H1 (cell line): ENCODE measurements around the gene TECR. TPM values are rescaled to one million over a fixed set of nuclear protein-coding genes. Genes with fewer than 3 reads are reported as not detected.

Experiments used
- CTCF ChIA-PET: fragments of 300-600 bp; sonication (Branson Sonifier 250); formaldehyde crosslinking; loops from one replicate; lab custom pipeline; 2021; ENCODE audit not compliant: partially characterized antibody; lab: Charles Lee
- POLR2A ChIA-PET: fragments of 300-600 bp; sonication (Branson Sonifier 250); formaldehyde crosslinking; loops from one replicate; lab custom pipeline; 2021; ENCODE audit warnings: inconsistent platforms; ENCODE audit not compliant: partially characterized antibody; lab: Charles Lee
- DNase-seq, 2 experiments: peaks; one replicate each; pipeline versions ENCODE4 v3.0.0 to v3.0.0-alpha.2; 2010 to 2022; ENCODE audit warnings: low spot score in 2 of 2, low read depth in 1 of 2, mixed read lengths in 1 of 2
- FAIRE-seq: peaks from 2 replicates; lab custom pipeline; 2011; peaks lifted over from hg19 to GRCh38; lab: Jason Lieb, UNC
- H2AFZ ChIP-seq: 2 replicates; pipeline ENCODE4 v1.8.1; 2012; ENCODE audit warnings: low read length, inconsistent platforms
- H2AK5ac ChIP-seq: 2 replicates; pipeline ENCODE4 v1.6.1; 2013; ENCODE audit warnings: low read depth, low read length
- H2BK120ac ChIP-seq: replicated peaks from 2 replicates; pipeline ENCODE3; 2013; ENCODE audit warnings: low read depth, low read length, inconsistent platforms
- H2BK12ac ChIP-seq: 2 replicates; pipeline ENCODE4 v1.6.1; 2013; ENCODE audit warnings: low read depth, low read length
- H2BK15ac ChIP-seq: 2 replicates; pipeline ENCODE4 v1.6.1; 2013; ENCODE audit warnings: low read length
- H2BK20ac ChIP-seq: 2 replicates; pipeline ENCODE4 v1.6.1; 2013; ENCODE audit warnings: low read length
- H2BK5ac ChIP-seq: 2 replicates; pipeline ENCODE4 v1.6.1; 2013; ENCODE audit warnings: low read depth, low read length
- H3K14ac ChIP-seq: 2 replicates; pipeline ENCODE4 v1.6.1; 2013; ENCODE audit warnings: inconsistent platforms; ENCODE audit not compliant: insufficient read length
- H3K18ac ChIP-seq: 2 replicates; pipeline ENCODE4 v1.6.1; 2013; ENCODE audit warnings: low read length; ENCODE audit errors: extremely low read depth
- H3K23ac ChIP-seq: 2 replicates; pipeline ENCODE4 v1.6.1; 2013; ENCODE audit warnings: inconsistent platforms; ENCODE audit not compliant: insufficient read length
- H3K23me2 ChIP-seq: 2 replicates; pipeline ENCODE4 v1.6.1; 2013; ENCODE audit warnings: low read depth, low read length
- H3K27ac ChIP-seq: 2 replicates; pipeline ENCODE4 v1.6.1; 2011; ENCODE audit warnings: low read depth, low read length, inconsistent platforms
- H3K27me3 ChIP-seq, 4 experiments: replicated peaks in 1 of 4; 1 replicate in 1 of 4; 2 replicates in 3 of 4; pipeline versions ENCODE4 v1.6.1 to v1.8.1; 2011 to 2013; ENCODE audit warnings: low read length in 3 of 4, mild to moderate bottlenecking in 3 of 4, inconsistent platforms in 2 of 4, mixed read lengths in 2 of 4, moderate library complexity in 1 of 4; ENCODE audit not compliant: control insufficient read depth in 3 of 4, insufficient read depth in 3 of 4; ENCODE audit errors: extremely low read depth in 1 of 4
- H3K36me3 ChIP-seq, 4 experiments: 2 replicates each; pipeline versions ENCODE4 v1.6.1 to v1.8.1; 2011 to 2013; ENCODE audit warnings: mild to moderate bottlenecking in 4 of 4, low read length in 3 of 4, moderate library complexity in 2 of 4, control low read depth in 1 of 4, inconsistent platforms in 1 of 4; ENCODE audit not compliant: insufficient read depth in 4 of 4, control insufficient read depth in 2 of 4
- H3K4ac ChIP-seq: replicated peaks from 2 replicates; pipeline ENCODE3; 2013; ENCODE audit warnings: low read length, low read depth, mixed read lengths, inconsistent platforms; ENCODE audit not compliant: insufficient read length
- H3K4me1 ChIP-seq, 4 experiments: replicated peaks in 1 of 4; 1 replicate in 1 of 4; 2 replicates in 3 of 4; pipeline versions ENCODE4 v1.6.1 to v1.8.1; 2011 to 2013; ENCODE audit warnings: low read length in 3 of 4, inconsistent platforms in 2 of 4, mixed read lengths in 1 of 4; ENCODE audit not compliant: insufficient read depth in 4 of 4, control insufficient read depth in 3 of 4
- H3K4me2 ChIP-seq, 2 experiments: 2 replicates each; pipeline versions ENCODE4 v1.6.1 to v1.8.1; 2011 to 2013; ENCODE audit warnings: low read depth in 2 of 2, low read length in 2 of 2, control low read depth in 1 of 2, inconsistent platforms in 1 of 2, mild to moderate bottlenecking in 1 of 2; ENCODE audit not compliant: insufficient read depth in 1 of 2
- H3K4me3 ChIP-seq, 4 experiments: fragments of 200-600, 300-600 bp in 1 of 4; sonication (generic), shearing (Covaris generic), sonication (Bioruptor Twin) in 1 of 4; 2 replicates each; pipeline versions ENCODE4 v1.5.1 to v1.8.1; 2011 to 2016; ENCODE audit warnings: low read length in 4 of 4, low read depth in 3 of 4, control low read depth in 2 of 4, inconsistent platforms in 2 of 4, mild to moderate bottlenecking in 2 of 4, mixed read lengths in 1 of 4, moderate library complexity in 1 of 4; ENCODE audit not compliant: insufficient read depth in 2 of 4; ENCODE audit errors: extremely low read depth in 1 of 4
- H3K56ac ChIP-seq: replicated peaks from 2 replicates; pipeline ENCODE3; 2013; ENCODE audit warnings: low read depth, mild to moderate bottlenecking, mixed read lengths, low read length, inconsistent platforms; ENCODE audit not compliant: insufficient read length
- H3K79me1 ChIP-seq: 2 replicates; pipeline ENCODE4 v1.6.1; 2013; ENCODE audit warnings: low read depth, low read length, control low read depth
- H3K79me2 ChIP-seq, 2 experiments: 2 replicates each; pipeline versions ENCODE4 v1.6.1 to v1.8.1; 2012 to 2013; ENCODE audit warnings: low read length in 2 of 2, mild to moderate bottlenecking in 2 of 2, inconsistent platforms in 1 of 2; ENCODE audit not compliant: insufficient read depth in 2 of 2, control insufficient read depth in 1 of 2
- H3K9ac ChIP-seq, 4 experiments: replicated peaks in 1 of 4; 1 replicate in 1 of 4; 2 replicates in 3 of 4; pipeline versions ENCODE4 v1.6.1 to v1.8.1; 2011 to 2013; ENCODE audit warnings: low read depth in 3 of 4, low read length in 3 of 4, control low read depth in 2 of 4, mild to moderate bottlenecking in 2 of 4, moderate library complexity in 2 of 4, inconsistent platforms in 1 of 4; ENCODE audit errors: extremely low read depth in 1 of 4
- H3K9me3 ChIP-seq, 2 experiments: 2 replicates each; pipeline versions ENCODE4 v1.6.1 to v1.8.1; 2012 to 2013; ENCODE audit warnings: mild to moderate bottlenecking in 2 of 2, moderate library complexity in 2 of 2, control low read depth in 1 of 2, inconsistent platforms in 1 of 2, low read depth in 1 of 2, low read length in 1 of 2, mixed read lengths in 1 of 2; ENCODE audit not compliant: insufficient read depth in 2 of 2
- H4K20me1 ChIP-seq, 2 experiments: replicated peaks in 1 of 2; 2 replicates each; pipeline versions ENCODE3 to v1.8.1; 2011 to 2013; ENCODE audit warnings: inconsistent platforms in 2 of 2, low read length in 2 of 2, mild to moderate bottlenecking in 1 of 2; ENCODE audit not compliant: insufficient read depth in 2 of 2, control insufficient read depth in 1 of 2
- H4K5ac ChIP-seq: 2 replicates; pipeline ENCODE4 v1.6.1; 2013; ENCODE audit warnings: low read length, low read depth, mixed read lengths, inconsistent platforms; ENCODE audit not compliant: insufficient read length
- H4K8ac ChIP-seq: 2 replicates; pipeline ENCODE4 v1.8.0; 2013; ENCODE audit warnings: mild to moderate bottlenecking, moderate library complexity, low read length, inconsistent platforms; ENCODE audit not compliant: insufficient read depth; ENCODE audit errors: extremely low read depth
- H4K91ac ChIP-seq: replicated peaks from 2 replicates; pipeline ENCODE3; 2013; ENCODE audit warnings: low read length, mixed read lengths, inconsistent platforms; ENCODE audit not compliant: insufficient read length
- CBX5 ChIP-seq: fragments of 300-800, 300-1000 bp; sonication (generic); IDR thresholded peaks from 2 replicates; pipeline ENCODE4 v1.7.1; 2016; ENCODE audit warnings: antibody characterized with exemption, low read length, low read depth
- GTF2F1 ChIP-seq: IDR thresholded peaks from 2 replicates; pipeline ENCODE4 v1.6.1; 2012; ENCODE audit warnings: low read depth, low read length, improper control_type of control experiment, borderline replicate concordance
- MAFK ChIP-seq: IDR thresholded peaks from 2 replicates; pipeline ENCODE4 v1.6.1; 2012; ENCODE audit warnings: low read depth, mild to moderate bottlenecking, improper control_type of control experiment, low read length
- SIN3A ChIP-seq, 2 experiments: IDR thresholded peaks in 1 of 2; conservative IDR thresholded peaks in 1 of 2; 2 replicates each; pipeline ENCODE4 v1.6.1; 2011 to 2012; ENCODE audit warnings: low read length in 2 of 2, improper control_type of control experiment in 1 of 2, low read depth in 1 of 2, mild to moderate bottlenecking in 1 of 2
- SP2 ChIP-seq: IDR thresholded peaks from 2 replicates; pipeline ENCODE4 v1.6.1; 2012; ENCODE audit warnings: mild to moderate bottlenecking, low read length, inconsistent platforms
- TAF7 ChIP-seq: optimal IDR thresholded peaks from 2 replicates; pipeline ENCODE3; 2011; ENCODE audit warnings: low read depth, mild to moderate bottlenecking, inconsistent platforms, low read length, moderate library complexity, borderline replicate concordance
- TBP ChIP-seq: IDR thresholded peaks from 2 replicates; pipeline ENCODE4 v1.6.1; 2011; ENCODE audit warnings: low read depth, low read length, improper control_type of control experiment
- TEAD4 ChIP-seq: IDR thresholded peaks from 2 replicates; pipeline ENCODE4 v1.6.1; 2012; ENCODE audit warnings: low read depth, low read length, inconsistent platforms, mixed read lengths
- ZNF274 ChIP-seq: IDR thresholded peaks from 2 replicates; pipeline ENCODE4 v1.7.0; 2012; ENCODE audit warnings: low read length, borderline replicate concordance; ENCODE audit errors: extremely low read depth
- WGBS, 2 experiments: shearing (Covaris generic) in 1 of 2; methylation state at CpG; one replicate each; pipeline versions ENCODE4 v1.1.6 to v1.1.7; 2013 to 2015; ENCODE audit warnings: low lambda C conversion rate in 2 of 2, mixed read lengths in 2 of 2, inconsistent platforms in 1 of 2, low coverage in 1 of 2, missing lambda C conversion rate in 1 of 2; ENCODE audit not compliant: insufficient replicate concordance in 2 of 2, insufficient coverage in 1 of 2, insufficient read length in 1 of 2; ENCODE audit errors: extremely low coverage in 1 of 2, missing lambda C conversion rate in 1 of 2; 5-methylcytosine and 5-hydroxymethylcytosine counted together
- polyA plus RNA-seq, 7 experiments: library from polyadenylated mRNA; depleted of rRNA in 3 of 7; stranded (reverse) in 5 of 7; unstranded in 2 of 7; fragments of >200 nt in 5 of 7; fragments of 200-250 nt in 2 of 7; gene quantifications; 1 replicate in 5 of 7; 2 replicates in 1 of 7; 4 replicates in 1 of 7; pipeline versions ENCODE4 v1.2.1 to v1.2.3, GENCODE V29; 2011 to 2013; ENCODE audit warnings: missing spikeins in 2 of 7, mixed read lengths in 2 of 7
- total RNA-seq: library from RNA; stranded (reverse); fragmentation: NEBNext Ultra II Directional; extraction: Animal tissue kit (Norgen Biotek cat#: 25700); gene quantifications from 2 replicates; pipeline ENCODE4 v1.2.1, GENCODE V29; 2021
- TF ChIP-seq, protein P1 (sequence below), 3 experiments: IDR thresholded peaks; 1 replicate in 2 of 3; 2 replicates in 1 of 3; pipeline versions ENCODE4 v1.5.1 to v1.6.1; 2011; ENCODE audit warnings: low read length in 3 of 3, mild to moderate bottlenecking in 3 of 3, inconsistent platforms in 2 of 3, low read depth in 1 of 3, moderate library complexity in 1 of 3; ENCODE audit not compliant: insufficient read depth in 1 of 3; ENCODE audit errors: control extremely low read depth in 1 of 3
- TF ChIP-seq, protein P2 (sequence below): IDR thresholded peaks from 2 replicates; pipeline ENCODE4 v1.6.1; 2012; ENCODE audit warnings: inconsistent platforms

TECR gene
- total and polyA plus RNA-seq, 2 of the 8 experiments (the other 6 are each of a cell fraction or from before 2014, with no cell fraction given): 172 to 405 TPM

DNA sequence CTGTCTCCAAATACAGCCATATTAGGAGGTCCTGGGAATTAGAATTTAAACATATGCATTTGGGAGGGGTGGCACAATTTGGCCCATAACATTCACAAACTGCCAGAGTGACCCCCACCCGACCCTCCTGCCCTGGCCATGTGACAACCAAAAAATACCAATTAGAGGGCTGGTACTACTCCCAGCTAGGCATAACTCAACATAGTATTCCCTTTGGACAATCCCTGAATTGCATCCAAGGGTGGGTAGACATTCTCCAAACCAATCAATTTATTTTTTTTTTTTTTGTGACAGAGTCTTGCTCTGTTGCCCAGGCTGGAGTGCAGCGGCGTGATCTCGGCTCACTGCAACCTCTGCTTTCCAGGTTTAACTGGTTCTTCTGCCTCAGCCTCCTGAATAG lies 83.3 kb downstream of the TECR start:
- no peak for FAIRE-seq
- no peaks in the 10 kb centered on the region for H3K79me2 ChIP-seq
- H3K4me1 ChIP-seq: no peaks in the 10 kb centered on the region
- H3K27ac ChIP-seq: no peak overlapping the region
- H3K56ac ChIP-seq: no peak overlapping the region
- no peak overlapping the region for H3K23ac ChIP-seq
- H4K8ac ChIP-seq: no peak overlapping the region
- no peak overlapping the region for H3K9ac ChIP-seq
- H4K5ac ChIP-seq: no peak overlapping the region
- no peak overlapping the region for H3K4ac ChIP-seq
- 88% methylated on average over 4 of the region's 4 CpGs; no CpG with 5 or more reads in 1 of the 2 experiments for WGBS, 2 experiments
- no peak overlapping the region for H2AFZ ChIP-seq
- no peak overlapping the region for H3K4me2 ChIP-seq
- H3K4me3 ChIP-seq: no peak overlapping the region
- H3K23me2 ChIP-seq: no peaks in the 10 kb centered on the region
- CTCF ChIA-PET: interaction anchor here (1.6 kb wide), 1 partner anchor 70 kb away, joined by 3 read pairs; no protein-coding TSS in a partner anchor
- H3K79me1 ChIP-seq: no peaks in the 10 kb centered on the region
- no peak overlapping the region for H4K91ac ChIP-seq
- no peak overlapping the region for H3K18ac ChIP-seq
- H2BK15ac ChIP-seq: no peak overlapping the region
- H2BK12ac ChIP-seq: no peak overlapping the region
- no peaks in the 10 kb centered on the region for H3K36me3 ChIP-seq
- no peak overlapping the region for H3K14ac ChIP-seq
- POLR2A ChIA-PET: no interaction called here
- H4K20me1 ChIP-seq: no peaks in the 10 kb centered on the region
- H2BK5ac ChIP-seq: no peak overlapping the region
- H3K27me3 ChIP-seq: no peaks in the 10 kb centered on the region
- no peak for DNase-seq
- H2BK20ac ChIP-seq: no peak overlapping the region
- peaks cover 44 to 60% of the 10 kb centered on the region in 2 experiments for H3K9me3 ChIP-seq
- no peak overlapping the region for H2BK120ac ChIP-seq
- no peak overlapping the region for H2AK5ac ChIP-seq
- TF ChIP-seq TEAD4 (no peak), CBX5 (no peak), ZNF274 (no peak), SIN3A (conservative IDR thresholded peaks at IDR 0.05 in 1 of 2, IDR thresholded peaks at IDR 0.05 in 1 of 2; ENCODE audit: low read depth in 1 of 2, low read length in 2 of 2) (no peak), TAF7 (no peak), TBP (no peak), SP2 (no peak), MAFK (no peak), GTF2F1 (no peak)
- TF ChIP-seq, protein P1, sequence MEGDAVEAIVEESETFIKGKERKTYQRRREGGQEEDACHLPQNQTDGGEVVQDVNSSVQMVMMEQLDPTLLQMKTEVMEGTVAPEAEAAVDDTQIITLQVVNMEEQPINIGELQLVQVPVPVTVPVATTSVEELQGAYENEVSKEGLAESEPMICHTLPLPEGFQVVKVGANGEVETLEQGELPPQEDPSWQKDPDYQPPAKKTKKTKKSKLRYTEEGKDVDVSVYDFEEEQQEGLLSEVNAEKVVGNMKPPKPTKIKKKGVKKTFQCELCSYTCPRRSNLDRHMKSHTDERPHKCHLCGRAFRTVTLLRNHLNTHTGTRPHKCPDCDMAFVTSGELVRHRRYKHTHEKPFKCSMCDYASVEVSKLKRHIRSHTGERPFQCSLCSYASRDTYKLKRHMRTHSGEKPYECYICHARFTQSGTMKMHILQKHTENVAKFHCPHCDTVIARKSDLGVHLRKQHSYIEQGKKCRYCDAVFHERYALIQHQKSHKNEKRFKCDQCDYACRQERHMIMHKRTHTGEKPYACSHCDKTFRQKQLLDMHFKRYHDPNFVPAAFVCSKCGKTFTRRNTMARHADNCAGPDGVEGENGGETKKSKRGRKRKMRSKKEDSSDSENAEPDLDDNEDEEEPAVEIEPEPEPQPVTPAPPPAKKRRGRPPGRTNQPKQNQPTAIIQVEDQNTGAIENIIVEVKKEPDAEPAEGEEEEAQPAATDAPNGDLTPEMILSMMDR (IDR thresholded peaks at IDR 0.05; ENCODE audit: control extremely low read depth in 1 of 3, insufficient read depth in 1 of 3, low read depth in 1 of 3, low read length in 3 of 3): no peak
- TF ChIP-seq, protein P2, sequence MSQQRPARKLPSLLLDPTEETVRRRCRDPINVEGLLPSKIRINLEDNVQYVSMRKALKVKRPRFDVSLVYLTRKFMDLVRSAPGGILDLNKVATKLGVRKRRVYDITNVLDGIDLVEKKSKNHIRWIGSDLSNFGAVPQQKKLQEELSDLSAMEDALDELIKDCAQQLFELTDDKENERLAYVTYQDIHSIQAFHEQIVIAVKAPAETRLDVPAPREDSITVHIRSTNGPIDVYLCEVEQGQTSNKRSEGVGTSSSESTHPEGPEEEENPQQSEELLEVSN: no peak
